ENCODE data around the gene TRIM66. TPM values are rescaled to one million over a fixed set of nuclear protein-coding genes. Genes with fewer than 3 reads are reported as not detected.

Gene TRIM66
- total and polyA plus RNA-seq, 2 experiments from 2014 or later, result 1.0 to 3.3 TPM

DNA sequence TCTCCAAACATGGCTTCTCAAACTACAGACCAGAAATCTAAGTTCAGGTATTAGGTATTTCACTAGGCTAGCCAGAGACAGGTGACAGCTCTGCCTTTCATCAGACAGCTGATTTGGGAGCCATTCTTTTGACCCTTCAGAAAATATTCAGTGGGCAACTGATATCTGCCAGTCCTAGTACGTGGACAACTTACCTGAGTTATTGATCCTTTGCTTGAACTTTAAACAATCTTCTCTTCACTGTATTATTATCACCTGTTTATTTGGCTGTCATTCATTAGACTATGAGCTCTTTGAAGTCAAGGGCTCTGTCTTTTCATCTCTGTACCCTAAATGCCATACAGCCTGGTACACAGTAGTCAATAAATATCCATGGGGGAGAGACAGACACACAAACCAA is 17.2 kb downstream of the TRIM66 start:
- Mint-ChIP-seq H3K27me3 (ENCODE audit: insufficient read depth, low read depth, poor library complexity) (peaks cover 3% of the 10 kb centered on the region), H3K27ac (no peak overlapping the region), H3K4me1 (peaks cover 12% of the 10 kb centered on the region), H3K9me3 (no peaks in the 10 kb centered on the region), H3K4me3 (no peak overlapping the region), H3K36me3 (ENCODE audit: low read depth) (no peaks in the 10 kb centered on the region; the same call in 2 of the 3 replicates)
- no peak overlapping the region for H2AFZ ChIP-seq
- H3K4me2 ChIP-seq, result no peak overlapping the region
- no peaks in the 10 kb centered on the region for H4K20me1 ChIP-seq (replicated peaks; ENCODE audit: insufficient read depth)
- no peaks in the 10 kb centered on the region for H3K27me3 ChIP-seq (ENCODE audit: insufficient read depth)
- ATAC-seq, result no peak
- DNase-seq (ENCODE audit: low spot score), result no peak
- H3K27ac ChIP-seq (ENCODE audit: low read depth), result no peak overlapping the region
- H3F3A ChIP-seq (replicated peaks; ENCODE audit: low read depth), result no peaks in the 10 kb centered on the region
- H3K4me3 ChIP-seq, result no peak overlapping the region
- H3K79me2 ChIP-seq (replicated peaks; ENCODE audit: insufficient read depth), result no peaks in the 10 kb centered on the region
- H3K36me3 ChIP-seq (ENCODE audit: insufficient read depth), result no peaks in the 10 kb centered on the region
- TF ChIP-seq EZH2phosphoT487 (IDR thresholded peaks at IDR 0.05; ENCODE audit: unreplicated experiment) (no peak), CREB1 (CRISPR knock-in tag; IDR thresholded peaks at IDR 0.05; ENCODE audit: low read depth) (no peak), POLR2AphosphoS5 (IDR thresholded peaks at IDR 0.05; ENCODE audit: low read depth) (no peak), ZNF331 (CRISPR knock-in tag; IDR thresholded peaks at IDR 0.05; ENCODE audit: low read depth) (no peak), JUNB (IDR thresholded peaks at IDR 0.05; ENCODE audit: unreplicated experiment) (no peak), ZNF114 (CRISPR knock-in tag; IDR thresholded peaks at IDR 0.05) (no peak), NANOG (IDR thresholded peaks at IDR 0.05; ENCODE audit: borderline replicate concordance) (no peak)
- TF ChIP-seq, protein P1, sequence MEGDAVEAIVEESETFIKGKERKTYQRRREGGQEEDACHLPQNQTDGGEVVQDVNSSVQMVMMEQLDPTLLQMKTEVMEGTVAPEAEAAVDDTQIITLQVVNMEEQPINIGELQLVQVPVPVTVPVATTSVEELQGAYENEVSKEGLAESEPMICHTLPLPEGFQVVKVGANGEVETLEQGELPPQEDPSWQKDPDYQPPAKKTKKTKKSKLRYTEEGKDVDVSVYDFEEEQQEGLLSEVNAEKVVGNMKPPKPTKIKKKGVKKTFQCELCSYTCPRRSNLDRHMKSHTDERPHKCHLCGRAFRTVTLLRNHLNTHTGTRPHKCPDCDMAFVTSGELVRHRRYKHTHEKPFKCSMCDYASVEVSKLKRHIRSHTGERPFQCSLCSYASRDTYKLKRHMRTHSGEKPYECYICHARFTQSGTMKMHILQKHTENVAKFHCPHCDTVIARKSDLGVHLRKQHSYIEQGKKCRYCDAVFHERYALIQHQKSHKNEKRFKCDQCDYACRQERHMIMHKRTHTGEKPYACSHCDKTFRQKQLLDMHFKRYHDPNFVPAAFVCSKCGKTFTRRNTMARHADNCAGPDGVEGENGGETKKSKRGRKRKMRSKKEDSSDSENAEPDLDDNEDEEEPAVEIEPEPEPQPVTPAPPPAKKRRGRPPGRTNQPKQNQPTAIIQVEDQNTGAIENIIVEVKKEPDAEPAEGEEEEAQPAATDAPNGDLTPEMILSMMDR (conservative IDR thresholded peaks at IDR 0.05; ENCODE audit: low read depth in 2 of 2), result no peak
- TF ChIP-seq, protein P2, sequence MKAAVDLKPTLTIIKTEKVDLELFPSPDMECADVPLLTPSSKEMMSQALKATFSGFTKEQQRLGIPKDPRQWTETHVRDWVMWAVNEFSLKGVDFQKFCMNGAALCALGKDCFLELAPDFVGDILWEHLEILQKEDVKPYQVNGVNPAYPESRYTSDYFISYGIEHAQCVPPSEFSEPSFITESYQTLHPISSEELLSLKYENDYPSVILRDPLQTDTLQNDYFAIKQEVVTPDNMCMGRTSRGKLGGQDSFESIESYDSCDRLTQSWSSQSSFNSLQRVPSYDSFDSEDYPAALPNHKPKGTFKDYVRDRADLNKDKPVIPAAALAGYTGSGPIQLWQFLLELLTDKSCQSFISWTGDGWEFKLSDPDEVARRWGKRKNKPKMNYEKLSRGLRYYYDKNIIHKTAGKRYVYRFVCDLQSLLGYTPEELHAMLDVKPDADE (IDR thresholded peaks at IDR 0.05), result no peak
- TF ChIP-seq, protein P3, sequence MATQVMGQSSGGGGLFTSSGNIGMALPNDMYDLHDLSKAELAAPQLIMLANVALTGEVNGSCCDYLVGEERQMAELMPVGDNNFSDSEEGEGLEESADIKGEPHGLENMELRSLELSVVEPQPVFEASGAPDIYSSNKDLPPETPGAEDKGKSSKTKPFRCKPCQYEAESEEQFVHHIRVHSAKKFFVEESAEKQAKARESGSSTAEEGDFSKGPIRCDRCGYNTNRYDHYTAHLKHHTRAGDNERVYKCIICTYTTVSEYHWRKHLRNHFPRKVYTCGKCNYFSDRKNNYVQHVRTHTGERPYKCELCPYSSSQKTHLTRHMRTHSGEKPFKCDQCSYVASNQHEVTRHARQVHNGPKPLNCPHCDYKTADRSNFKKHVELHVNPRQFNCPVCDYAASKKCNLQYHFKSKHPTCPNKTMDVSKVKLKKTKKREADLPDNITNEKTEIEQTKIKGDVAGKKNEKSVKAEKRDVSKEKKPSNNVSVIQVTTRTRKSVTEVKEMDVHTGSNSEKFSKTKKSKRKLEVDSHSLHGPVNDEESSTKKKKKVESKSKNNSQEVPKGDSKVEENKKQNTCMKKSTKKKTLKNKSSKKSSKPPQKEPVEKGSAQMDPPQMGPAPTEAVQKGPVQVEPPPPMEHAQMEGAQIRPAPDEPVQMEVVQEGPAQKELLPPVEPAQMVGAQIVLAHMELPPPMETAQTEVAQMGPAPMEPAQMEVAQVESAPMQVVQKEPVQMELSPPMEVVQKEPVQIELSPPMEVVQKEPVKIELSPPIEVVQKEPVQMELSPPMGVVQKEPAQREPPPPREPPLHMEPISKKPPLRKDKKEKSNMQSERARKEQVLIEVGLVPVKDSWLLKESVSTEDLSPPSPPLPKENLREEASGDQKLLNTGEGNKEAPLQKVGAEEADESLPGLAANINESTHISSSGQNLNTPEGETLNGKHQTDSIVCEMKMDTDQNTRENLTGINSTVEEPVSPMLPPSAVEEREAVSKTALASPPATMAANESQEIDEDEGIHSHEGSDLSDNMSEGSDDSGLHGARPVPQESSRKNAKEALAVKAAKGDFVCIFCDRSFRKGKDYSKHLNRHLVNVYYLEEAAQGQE (IDR thresholded peaks at IDR 0.05; ENCODE audit: unreplicated experiment), result no peak
- H3K9me2 ChIP-seq (ENCODE audit: insufficient read depth), result no peaks in the 10 kb centered on the region
- no peaks in the 10 kb centered on the region for H3K4me1 ChIP-seq (ENCODE audit: insufficient read depth)
